Peyer's patch (tissue), 4 donors: ENCODE measurements around the gene ABLIM2.

Experiments
- POLR2A ChIP-seq, 2 donors: fragments of 450-650 bp; IDR thresholded peaks; one replicate each; pipeline ENCODE4 v1.5.1; 2017; ENCODE audit warnings: antibody characterized with exemption in 2 of 2, mild to moderate bottlenecking in 2 of 2, moderate library complexity in 2 of 2
- TF ChIP-seq, protein P1 (sequence below), 6 experiments: fragments of 450-650 bp in 4 of 6; fragments of 200-600 bp in 2 of 6; sonication (generic) in 1 of 6; IDR thresholded peaks; one replicate each; pipeline ENCODE4 v1.5.1; 2017 to 2019; ENCODE audit warnings: antibody characterized with exemption in 6 of 6, mild to moderate bottlenecking in 3 of 6, moderate library complexity in 1 of 6

DNA sequence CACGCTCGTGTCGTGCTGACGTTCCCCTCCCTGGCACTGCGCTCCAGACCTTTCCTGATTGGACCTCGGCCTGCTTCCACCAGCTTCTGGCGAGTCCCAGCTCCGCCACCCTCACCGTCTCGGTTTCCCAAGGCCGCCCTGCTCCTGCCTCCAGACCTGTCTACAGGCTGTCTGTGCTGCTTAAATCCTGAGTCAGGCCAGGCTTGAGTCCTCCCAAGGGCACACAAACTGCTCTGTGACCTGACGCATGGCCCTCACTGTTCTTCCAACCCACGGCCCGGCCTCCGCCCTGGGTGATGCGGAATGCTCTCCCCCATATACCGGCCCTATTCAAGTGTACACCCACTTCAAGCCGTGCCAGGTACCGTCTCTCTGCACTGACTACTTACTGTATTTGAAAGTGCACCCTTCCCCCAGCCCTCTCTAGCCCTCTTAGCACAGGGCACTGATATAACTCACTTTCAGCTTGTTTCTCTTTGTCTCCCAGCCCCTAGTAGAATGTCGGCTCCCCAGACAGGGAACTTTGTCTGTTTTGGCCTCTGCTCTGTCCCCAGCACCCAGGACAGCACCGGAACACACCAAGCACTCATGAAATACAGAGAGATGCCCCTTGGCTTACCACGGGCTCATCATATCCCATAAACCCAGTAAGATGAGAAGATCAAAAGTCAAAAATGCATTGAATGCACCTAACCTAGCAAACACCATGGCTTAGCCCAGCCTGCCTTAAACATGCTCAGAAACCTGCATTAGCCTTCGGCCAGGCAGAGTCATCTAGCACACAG is 155.9 kb downstream of the ABLIM2 start:
- TF ChIP-seq, protein P1, sequence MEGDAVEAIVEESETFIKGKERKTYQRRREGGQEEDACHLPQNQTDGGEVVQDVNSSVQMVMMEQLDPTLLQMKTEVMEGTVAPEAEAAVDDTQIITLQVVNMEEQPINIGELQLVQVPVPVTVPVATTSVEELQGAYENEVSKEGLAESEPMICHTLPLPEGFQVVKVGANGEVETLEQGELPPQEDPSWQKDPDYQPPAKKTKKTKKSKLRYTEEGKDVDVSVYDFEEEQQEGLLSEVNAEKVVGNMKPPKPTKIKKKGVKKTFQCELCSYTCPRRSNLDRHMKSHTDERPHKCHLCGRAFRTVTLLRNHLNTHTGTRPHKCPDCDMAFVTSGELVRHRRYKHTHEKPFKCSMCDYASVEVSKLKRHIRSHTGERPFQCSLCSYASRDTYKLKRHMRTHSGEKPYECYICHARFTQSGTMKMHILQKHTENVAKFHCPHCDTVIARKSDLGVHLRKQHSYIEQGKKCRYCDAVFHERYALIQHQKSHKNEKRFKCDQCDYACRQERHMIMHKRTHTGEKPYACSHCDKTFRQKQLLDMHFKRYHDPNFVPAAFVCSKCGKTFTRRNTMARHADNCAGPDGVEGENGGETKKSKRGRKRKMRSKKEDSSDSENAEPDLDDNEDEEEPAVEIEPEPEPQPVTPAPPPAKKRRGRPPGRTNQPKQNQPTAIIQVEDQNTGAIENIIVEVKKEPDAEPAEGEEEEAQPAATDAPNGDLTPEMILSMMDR (IDR thresholded peaks at IDR 0.05): no peak
- TF ChIP-seq POLR2A (IDR thresholded peaks at IDR 0.05): no peak
